GM23338 (cell line): ENCODE results near the gene CDKAL1. TPM values are rescaled to one million over a fixed set of nuclear protein-coding genes. Genes with fewer than 3 reads are reported as not detected.

ENCODE experiments used
- CREB1 ChIP-seq: fragments of 250-450 bp; sonication (Bioruptor Pico); IDR thresholded peaks from 2 replicates; pipeline ENCODE4 v1.5.0; 2020; ENCODE audit warnings: low read depth, mild to moderate bottlenecking, moderate library complexity
- EZH2 ChIP-seq: fragments of 200-600 bp; sonication (generic); IDR thresholded peaks from one replicate; pipeline ENCODE4 v1.8.0; 2017; ENCODE audit warnings: antibody characterized with exemption, mild to moderate bottlenecking, low read depth; ENCODE audit not compliant: unreplicated experiment
- NANOG ChIP-seq: IDR thresholded peaks from 2 replicates; pipeline ENCODE4 v1.6.1; 2016; ENCODE audit warnings: antibody characterized with exemption, borderline replicate concordance
- REST ChIP-seq: IDR thresholded peaks from one replicate; pipeline ENCODE4 v1.6.1; 2018; ENCODE audit warnings: antibody characterized with exemption; ENCODE audit not compliant: unreplicated experiment
- ZNF331 ChIP-seq: fragments of 250-450 bp; sonication (Bioruptor Pico); IDR thresholded peaks from 2 replicates; pipeline ENCODE4 v1.5.0; 2020; ENCODE audit warnings: low read depth, mild to moderate bottlenecking, moderate library complexity
- ZNF462 ChIP-seq: fragments of 250-450 bp; sonication (Bioruptor Pico); IDR thresholded peaks from 2 replicates; pipeline ENCODE4 v1.5.0; 2020; ENCODE audit warnings: mild to moderate bottlenecking, moderate library complexity
- polyA plus RNA-seq: library from polyadenylated mRNA; unstranded; fragments of >200 nt; fragmentation: Nextera tagmentation; extraction: Ambion mirVana; gene quantifications from 2 replicates; pipeline ENCODE4 v1.2.1, GENCODE V29; 2016
- total RNA-seq: library from RNA; depleted of rRNA; stranded (reverse); fragments of >200 nt; shearing (Covaris generic); gene quantifications from 2 replicates; pipeline ENCODE4 v1.2.3, GENCODE V29; 2014

CDKAL1 gene
- total and polyA plus RNA-seq, 2 experiments from 2014 or later, result 17.8 to 35.0 TPM

GRCh38 chr6:20717743-20718142 lies 183.5 kb downstream of the CDKAL1 start (continued):
- TF ChIP-seq ZNF462 (CRISPR knock-in tag), result no peak
- TF ChIP-seq NANOG, result no peak
- no peak for TF ChIP-seq CREB1 (CRISPR knock-in tag)
- no peak for TF ChIP-seq ZNF331 (CRISPR knock-in tag)
- TF ChIP-seq EZH2, result no peak
- no peak for TF ChIP-seq REST
